ENCODE results near the gene CFAP52.

GRCh38 chr17:9536061-9536460, 40.4 kb upstream of the CFAP52 start:
- no peak for TF ChIP-seq CTCF (IDR thresholded peaks at IDR 0.05)
- no peak for TF ChIP-seq POLR2A (IDR thresholded peaks at IDR 0.05)
